ENCODE measurements around the gene FSIP1.

GRCh38 chr15:39642011-39642640 lies 140.5 kb downstream of the FSIP1 start:
- no peak for TF ChIP-seq CTCF (IDR thresholded peaks at IDR 0.05)
- TF ChIP-seq POLR2A (IDR thresholded peaks at IDR 0.05), result no peak
- TF ChIP-seq EP300 (IDR thresholded peaks at IDR 0.05), result no peak

Measured in sigmoid colon (tissue), 4 donors.